ENCODE measurements around the gene GATAD2B.

GATAD2B gene

GRCh38 chr1:153860285-153860684 is 62.5 kb downstream of the GATAD2B start:
- no peak for TF ChIP-seq ZFP30 (CRISPR knock-in tag; IDR thresholded peaks at IDR 0.05)
- no peak for TF ChIP-seq TCF4 (CRISPR knock-in tag; IDR thresholded peaks at IDR 0.05; ENCODE audit: borderline replicate concordance)
- no peak for TF ChIP-seq CREB5 (CRISPR knock-in tag; IDR thresholded peaks at IDR 0.05; ENCODE audit: low read depth)
- no peak for TF ChIP-seq ZNF8 (CRISPR knock-in tag; IDR thresholded peaks at IDR 0.05)
- no peak for TF ChIP-seq SNAI2 (CRISPR knock-in tag; IDR thresholded peaks at IDR 0.05)
- TF ChIP-seq ARNTL (CRISPR knock-in tag; IDR thresholded peaks at IDR 0.05; ENCODE audit: borderline replicate concordance, low read depth): no peak
- TF ChIP-seq ISL1 (CRISPR knock-in tag; IDR thresholded peaks at IDR 0.05): no peak
- no peak for TF ChIP-seq ZC3H10 (CRISPR knock-in tag; IDR thresholded peaks at IDR 0.05)
- TF ChIP-seq CSDC2 (CRISPR knock-in tag; IDR thresholded peaks at IDR 0.05): no peak
- TF ChIP-seq PPARA (CRISPR knock-in tag; IDR thresholded peaks at IDR 0.05; ENCODE audit: borderline replicate concordance): no peak
- no peak for TF ChIP-seq ESRRG (CRISPR knock-in tag; IDR thresholded peaks at IDR 0.05)
- TF ChIP-seq TSHZ2 (CRISPR knock-in tag; IDR thresholded peaks at IDR 0.05): no peak
- no peak for TF ChIP-seq GLIS3 (CRISPR knock-in tag; IDR thresholded peaks at IDR 0.05)
- no peak for TF ChIP-seq RARB (CRISPR knock-in tag; IDR thresholded peaks at IDR 0.05)
- no peak for TF ChIP-seq ZFP3 (CRISPR knock-in tag; IDR thresholded peaks at IDR 0.05)
- no peak for TF ChIP-seq POU6F1 (CRISPR knock-in tag; IDR thresholded peaks at IDR 0.05; ENCODE audit: borderline replicate concordance, low read depth)
- no peak for TF ChIP-seq CSRNP3 (CRISPR knock-in tag; IDR thresholded peaks at IDR 0.05)
- TF ChIP-seq PATZ1 (CRISPR knock-in tag; IDR thresholded peaks at IDR 0.05; ENCODE audit: borderline replicate concordance): no peak
- no peak for TF ChIP-seq ZNF565 (CRISPR knock-in tag; conservative IDR thresholded peaks at IDR 0.05; ENCODE audit: low read depth)
- TF ChIP-seq BACH2 (CRISPR knock-in tag; IDR thresholded peaks at IDR 0.05; ENCODE audit: borderline replicate concordance): no peak
- ATAC-seq: no peak

- no peak for TF ChIP-seq OSR1 (CRISPR knock-in tag; IDR thresholded peaks at IDR 0.05)
- no peak for TF ChIP-seq BACH2 (CRISPR knock-in tag; IDR thresholded peaks at IDR 0.05; ENCODE audit: borderline replicate concordance)
- no peak for TF ChIP-seq TSHZ2 (CRISPR knock-in tag; IDR thresholded peaks at IDR 0.05)
- no peak for TF ChIP-seq CREB5 (CRISPR knock-in tag; IDR thresholded peaks at IDR 0.05; ENCODE audit: low read depth)
- no peak for TF ChIP-seq CSDC2 (CRISPR knock-in tag; IDR thresholded peaks at IDR 0.05)
- TF ChIP-seq TOX (CRISPR knock-in tag; IDR thresholded peaks at IDR 0.05; ENCODE audit: borderline replicate concordance): no peak
- no peak for TF ChIP-seq ZNF70 (CRISPR knock-in tag; IDR thresholded peaks at IDR 0.05)
- TF ChIP-seq SNAI2 (CRISPR knock-in tag; IDR thresholded peaks at IDR 0.05): no peak
- no peak for TF ChIP-seq ISL1 (CRISPR knock-in tag; IDR thresholded peaks at IDR 0.05)
- no peak for TF ChIP-seq ZNF565 (CRISPR knock-in tag; conservative IDR thresholded peaks at IDR 0.05; ENCODE audit: low read depth)
- no peak for TF ChIP-seq GLIS3 (CRISPR knock-in tag; IDR thresholded peaks at IDR 0.05)
- no peak for TF ChIP-seq ZFP3 (CRISPR knock-in tag; IDR thresholded peaks at IDR 0.05)
- TF ChIP-seq PPARA (CRISPR knock-in tag; IDR thresholded peaks at IDR 0.05; ENCODE audit: borderline replicate concordance): no peak
- TF ChIP-seq ARNTL (CRISPR knock-in tag; IDR thresholded peaks at IDR 0.05; ENCODE audit: borderline replicate concordance, low read depth): no peak
- no peak for TF ChIP-seq ZFP30 (CRISPR knock-in tag; IDR thresholded peaks at IDR 0.05)
- TF ChIP-seq CSRNP3 (CRISPR knock-in tag; IDR thresholded peaks at IDR 0.05): no peak
- no peak for ATAC-seq
These were observed 65.3 kb downstream of the GATAD2B start for GRCh38 chr1:153857505-153857904.
